Body of pancreas (tissue), 4 donors: ENCODE results near the gene SRGAP1.
"Not testable (repeated sequence)": the region's sequence is repeated elsewhere in the genome, so short reads cannot be mapped to it uniquely, and the experiment has no call there.

Source experiments
- CTCF ChIP-seq, 7 experiments: fragments of 450-650 bp in 4 of 7; fragments of 200-600 bp in 3 of 7; sonication (generic) in 3 of 7; IDR thresholded peaks; one replicate each; pipeline ENCODE4 v1.5.1; 2016 to 2019; ENCODE audit warnings: antibody characterized with exemption in 7 of 7
- POLR2A ChIP-seq, 3 donors: fragments of 450-650 bp; IDR thresholded peaks; one replicate each; pipeline ENCODE4 v1.6.1; 2016; ENCODE audit warnings: antibody characterized with exemption in 3 of 3, mild to moderate bottlenecking in 2 of 3

- TF ChIP-seq CTCF, POLR2A (IDR thresholded peaks at IDR 0.05): not testable (repeated sequence)
Measured at GRCh38 chr12:63880235-63880634, 35.7 kb downstream of the SRGAP1 start.
